GM23338 (cell line): ENCODE data around the gene CD7. TPM values are rescaled to one million over a fixed set of nuclear protein-coding genes. Genes with fewer than 3 reads are reported as not detected.

ENCODE experiments used
- ATAC-seq: fragments of 200-7000 bp; cut with Tn5 transposase; 3 replicates; pipeline ENCODE4 v1.9.1; 2020
- DNase-seq: peaks from one replicate; pipeline ENCODE4 v3.0.0-alpha.2; 2015; ENCODE audit warnings: low spot score
- H2AFZ ChIP-seq: fragments of 200-600 bp; sonication (generic); 2 replicates; pipeline ENCODE4 v1.8.0; 2016; ENCODE audit warnings: antibody characterized with exemption, mild to moderate bottlenecking, moderate library complexity
- H3F3A ChIP-seq: fragments of 200-600 bp; sonication (generic); replicated peaks from 2 replicates; pipeline ENCODE4 v1.8.0; 2017; ENCODE audit warnings: antibody characterized with exemption, mixed run types, low read depth
- H3K27ac ChIP-seq: fragments of 200-600 bp; sonication (generic); 2 replicates; pipeline ENCODE4 v1.6.1; 2016; ENCODE audit warnings: low read depth
- H3K27me3 ChIP-seq: fragments of 200-600 bp; sonication (generic); 2 replicates; pipeline ENCODE4 v1.8.0; 2016; ENCODE audit warnings: mild to moderate bottlenecking, mixed run types, moderate library complexity; ENCODE audit not compliant: insufficient read depth
- H3K36me3 ChIP-seq: fragments of 200-600 bp; sonication (generic); 2 replicates; pipeline ENCODE4 v1.8.0; 2016; ENCODE audit warnings: mild to moderate bottlenecking; ENCODE audit not compliant: insufficient read depth
- H3K4me1 ChIP-seq: fragments of 200-600 bp; sonication (generic); 2 replicates; pipeline ENCODE4 v1.8.0; 2016; ENCODE audit warnings: mild to moderate bottlenecking, moderate library complexity; ENCODE audit not compliant: insufficient read depth
- H3K4me2 ChIP-seq: fragments of 200-600 bp; sonication (generic); 2 replicates; pipeline ENCODE4 v1.7.1; 2017; ENCODE audit warnings: mixed run types
- H3K4me3 ChIP-seq: fragments of 200-600 bp; sonication (generic); 2 replicates; pipeline ENCODE4 v1.6.1; 2016; ENCODE audit warnings: mixed run types
- H3K79me2 ChIP-seq: fragments of 200-600 bp; sonication (generic); replicated peaks from 2 replicates; pipeline ENCODE4 v1.8.0; 2017; ENCODE audit warnings: mild to moderate bottlenecking; ENCODE audit not compliant: insufficient read depth
- H3K9me2 ChIP-seq: fragments of 200-600 bp; sonication (generic); 2 replicates; pipeline ENCODE4 v1.8.0; 2017; ENCODE audit not compliant: insufficient read depth
- H4K20me1 ChIP-seq: fragments of 200-600 bp; sonication (generic); replicated peaks from 2 replicates; pipeline ENCODE4 v1.8.0; 2017; ENCODE audit warnings: mild to moderate bottlenecking; ENCODE audit not compliant: insufficient read depth
- H3K27ac Mint-ChIP-seq: 2 replicates; pipeline ENCODE4 v1.8.0; 2020; ENCODE audit warnings: inconsistent platforms, mild to moderate bottlenecking, moderate library complexity, mixed read lengths
- H3K27me3 Mint-ChIP-seq: 3 replicates; pipeline ENCODE4 v1.8.0; 2022; ENCODE audit warnings: low read depth, mild to moderate bottlenecking, moderate library complexity, mixed read lengths, inconsistent platforms; ENCODE audit not compliant: insufficient read depth, poor library complexity
- H3K36me3 Mint-ChIP-seq: 3 replicates; pipeline ENCODE4 v1.8.0; 2021; ENCODE audit warnings: low read depth, mild to moderate bottlenecking, inconsistent platforms, moderate library complexity, mixed read lengths
- H3K4me1 Mint-ChIP-seq: 3 replicates; pipeline ENCODE4 v1.8.0; 2020; ENCODE audit warnings: mild to moderate bottlenecking, inconsistent platforms, mixed read lengths
- H3K4me3 Mint-ChIP-seq: 3 replicates; pipeline ENCODE4 v1.8.0; 2021; ENCODE audit warnings: moderate library complexity, mild to moderate bottlenecking, inconsistent platforms, mixed read lengths
- H3K9me3 Mint-ChIP-seq: 3 replicates; pipeline ENCODE4 v1.8.0; 2020; ENCODE audit warnings: moderate library complexity, mild to moderate bottlenecking, inconsistent platforms, mixed read lengths
- CREB1 ChIP-seq: fragments of 250-450 bp; sonication (Bioruptor Pico); IDR thresholded peaks from 2 replicates; pipeline ENCODE4 v1.5.0; 2020; ENCODE audit warnings: low read depth, mild to moderate bottlenecking, moderate library complexity
- EZH2 ChIP-seq: fragments of 200-600 bp; sonication (generic); IDR thresholded peaks from one replicate; pipeline ENCODE4 v1.8.0; 2017; ENCODE audit warnings: antibody characterized with exemption, mild to moderate bottlenecking, low read depth; ENCODE audit not compliant: unreplicated experiment
- EZH2phosphoT487 ChIP-seq: fragments of 200-600 bp; sonication (generic); IDR thresholded peaks from one replicate; pipeline ENCODE4 v1.8.1; 2018; ENCODE audit warnings: antibody characterized with exemption; ENCODE audit not compliant: unreplicated experiment
- JUNB ChIP-seq: IDR thresholded peaks from one replicate; pipeline ENCODE4 v1.6.1; 2016; ENCODE audit warnings: antibody characterized with exemption; ENCODE audit not compliant: unreplicated experiment
- NANOG ChIP-seq: IDR thresholded peaks from 2 replicates; pipeline ENCODE4 v1.6.1; 2016; ENCODE audit warnings: antibody characterized with exemption, borderline replicate concordance
- POLR2AphosphoS5 ChIP-seq: IDR thresholded peaks from 2 replicates; pipeline ENCODE4 v1.6.1; 2016; ENCODE audit warnings: antibody characterized with exemption, low read depth
- STAT1 ChIP-seq: IDR thresholded peaks from one replicate; pipeline ENCODE4 v1.6.1; 2016; ENCODE audit warnings: antibody characterized with exemption; ENCODE audit not compliant: unreplicated experiment
- ZNF114 ChIP-seq: fragments of 250-450 bp; sonication (Bioruptor Pico); IDR thresholded peaks from 2 replicates; pipeline ENCODE4 v1.5.0; 2020; ENCODE audit warnings: mild to moderate bottlenecking, moderate library complexity
- ZNF331 ChIP-seq: fragments of 250-450 bp; sonication (Bioruptor Pico); IDR thresholded peaks from 2 replicates; pipeline ENCODE4 v1.5.0; 2020; ENCODE audit warnings: low read depth, mild to moderate bottlenecking, moderate library complexity
- polyA plus RNA-seq: library from polyadenylated mRNA; unstranded; fragments of >200 nt; fragmentation: Nextera tagmentation; extraction: Ambion mirVana; gene quantifications from 2 replicates; pipeline ENCODE4 v1.2.1, GENCODE V29; 2016
- total RNA-seq: library from RNA; depleted of rRNA; stranded (reverse); fragments of >200 nt; shearing (Covaris generic); gene quantifications from 2 replicates; pipeline ENCODE4 v1.2.3, GENCODE V29; 2014
- TF ChIP-seq, protein P1 (sequence below): IDR thresholded peaks from one replicate; pipeline ENCODE4 v1.6.1; 2018; ENCODE audit warnings: antibody characterized with exemption; ENCODE audit not compliant: unreplicated experiment
- TF ChIP-seq, protein P2 (sequence below): IDR thresholded peaks from 2 replicates; pipeline ENCODE4 v1.6.1; 2016; ENCODE audit warnings: antibody characterized with exemption
- TF ChIP-seq, protein P3 (sequence below): fragments of 250-450 bp; sonication (Bioruptor Pico); IDR thresholded peaks from 2 replicates; pipeline ENCODE4 v1.5.0; 2020; ENCODE audit warnings: mild to moderate bottlenecking, moderate library complexity
- TF ChIP-seq, protein P4 (sequence below), 2 experiments: fragments of 200-600 bp in 1 of 2; sonication (generic) in 1 of 2; conservative IDR thresholded peaks; 2 replicates each; pipeline versions ENCODE4 v1.5.1 to v1.6.1; 2016 to 2017; ENCODE audit warnings: antibody characterized with exemption in 2 of 2, low read depth in 2 of 2, mild to moderate bottlenecking in 2 of 2, moderate library complexity in 1 of 2

CD7 gene
- total and polyA plus RNA-seq, 2 experiments from 2014 or later = 0.42 to 0.44 TPM

DNA sequence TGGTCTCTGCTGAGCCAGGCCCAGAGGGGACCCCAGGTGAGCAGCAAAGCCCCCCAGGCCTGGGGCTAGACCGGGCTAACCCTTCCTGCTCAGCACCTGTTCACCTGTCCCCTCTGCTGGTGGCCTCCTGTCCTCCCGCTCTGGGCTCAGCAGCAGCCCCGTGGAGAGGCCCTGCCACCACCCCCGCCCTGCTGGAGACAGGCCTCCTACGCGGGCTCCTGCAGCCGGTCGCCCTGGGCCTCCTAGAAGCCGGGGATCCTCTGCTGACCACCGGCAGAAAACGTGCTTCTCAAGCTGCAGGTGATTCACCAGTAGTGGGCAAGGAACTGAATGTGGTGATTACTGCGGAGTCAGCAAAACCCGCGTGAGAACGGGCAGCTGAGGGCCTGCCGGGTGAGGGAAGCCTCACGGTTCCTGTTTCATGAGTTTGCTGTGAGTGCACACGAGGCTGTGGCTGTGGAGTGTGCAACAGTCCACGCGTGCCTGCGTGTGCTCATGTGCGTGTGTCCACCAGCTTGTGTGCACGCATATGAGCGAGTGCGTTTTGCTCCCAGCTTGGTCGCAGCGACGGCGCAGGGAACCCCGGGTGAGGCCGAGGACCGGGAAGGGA lies 15.4 kb upstream of the CD7 start:
- Mint-ChIP-seq H3K27me3 (peaks cover 61% of the 10 kb centered on the region), H3K27ac (no peak overlapping the region), H3K4me3 (peak overlapping the region; percentile 58), H3K4me1 (peaks cover 22% of the 10 kb centered on the region), H3K9me3 (no peaks in the 10 kb centered on the region), H3K36me3 (no peaks in the 10 kb centered on the region; the same call in 2 of the 3 replicates)
- peaks cover 59% of the 10 kb centered on the region for H3K27me3 ChIP-seq
- H3K79me2 ChIP-seq = no peaks in the 10 kb centered on the region
- ATAC-seq (peak; percentile 6; the same call in 2 of the 3 replicates), DNase-seq (peak; percentile 37)
- H3K4me2 ChIP-seq = peak overlapping the region; percentile 83; the same call in 1 of the 2 replicates
- TF ChIP-seq EZH2phosphoT487 (no peak), NANOG (no peak), CREB1 (no peak), ZNF331 (CRISPR knock-in tag) (no peak), EZH2 (no peak), POLR2AphosphoS5 (no peak), ZNF114 (no peak), JUNB (no peak), STAT1 (no peak)
- TF ChIP-seq, protein P1, sequence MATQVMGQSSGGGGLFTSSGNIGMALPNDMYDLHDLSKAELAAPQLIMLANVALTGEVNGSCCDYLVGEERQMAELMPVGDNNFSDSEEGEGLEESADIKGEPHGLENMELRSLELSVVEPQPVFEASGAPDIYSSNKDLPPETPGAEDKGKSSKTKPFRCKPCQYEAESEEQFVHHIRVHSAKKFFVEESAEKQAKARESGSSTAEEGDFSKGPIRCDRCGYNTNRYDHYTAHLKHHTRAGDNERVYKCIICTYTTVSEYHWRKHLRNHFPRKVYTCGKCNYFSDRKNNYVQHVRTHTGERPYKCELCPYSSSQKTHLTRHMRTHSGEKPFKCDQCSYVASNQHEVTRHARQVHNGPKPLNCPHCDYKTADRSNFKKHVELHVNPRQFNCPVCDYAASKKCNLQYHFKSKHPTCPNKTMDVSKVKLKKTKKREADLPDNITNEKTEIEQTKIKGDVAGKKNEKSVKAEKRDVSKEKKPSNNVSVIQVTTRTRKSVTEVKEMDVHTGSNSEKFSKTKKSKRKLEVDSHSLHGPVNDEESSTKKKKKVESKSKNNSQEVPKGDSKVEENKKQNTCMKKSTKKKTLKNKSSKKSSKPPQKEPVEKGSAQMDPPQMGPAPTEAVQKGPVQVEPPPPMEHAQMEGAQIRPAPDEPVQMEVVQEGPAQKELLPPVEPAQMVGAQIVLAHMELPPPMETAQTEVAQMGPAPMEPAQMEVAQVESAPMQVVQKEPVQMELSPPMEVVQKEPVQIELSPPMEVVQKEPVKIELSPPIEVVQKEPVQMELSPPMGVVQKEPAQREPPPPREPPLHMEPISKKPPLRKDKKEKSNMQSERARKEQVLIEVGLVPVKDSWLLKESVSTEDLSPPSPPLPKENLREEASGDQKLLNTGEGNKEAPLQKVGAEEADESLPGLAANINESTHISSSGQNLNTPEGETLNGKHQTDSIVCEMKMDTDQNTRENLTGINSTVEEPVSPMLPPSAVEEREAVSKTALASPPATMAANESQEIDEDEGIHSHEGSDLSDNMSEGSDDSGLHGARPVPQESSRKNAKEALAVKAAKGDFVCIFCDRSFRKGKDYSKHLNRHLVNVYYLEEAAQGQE = no peak
- TF ChIP-seq, protein P2, sequence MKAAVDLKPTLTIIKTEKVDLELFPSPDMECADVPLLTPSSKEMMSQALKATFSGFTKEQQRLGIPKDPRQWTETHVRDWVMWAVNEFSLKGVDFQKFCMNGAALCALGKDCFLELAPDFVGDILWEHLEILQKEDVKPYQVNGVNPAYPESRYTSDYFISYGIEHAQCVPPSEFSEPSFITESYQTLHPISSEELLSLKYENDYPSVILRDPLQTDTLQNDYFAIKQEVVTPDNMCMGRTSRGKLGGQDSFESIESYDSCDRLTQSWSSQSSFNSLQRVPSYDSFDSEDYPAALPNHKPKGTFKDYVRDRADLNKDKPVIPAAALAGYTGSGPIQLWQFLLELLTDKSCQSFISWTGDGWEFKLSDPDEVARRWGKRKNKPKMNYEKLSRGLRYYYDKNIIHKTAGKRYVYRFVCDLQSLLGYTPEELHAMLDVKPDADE = no peak
- TF ChIP-seq, protein P3, sequence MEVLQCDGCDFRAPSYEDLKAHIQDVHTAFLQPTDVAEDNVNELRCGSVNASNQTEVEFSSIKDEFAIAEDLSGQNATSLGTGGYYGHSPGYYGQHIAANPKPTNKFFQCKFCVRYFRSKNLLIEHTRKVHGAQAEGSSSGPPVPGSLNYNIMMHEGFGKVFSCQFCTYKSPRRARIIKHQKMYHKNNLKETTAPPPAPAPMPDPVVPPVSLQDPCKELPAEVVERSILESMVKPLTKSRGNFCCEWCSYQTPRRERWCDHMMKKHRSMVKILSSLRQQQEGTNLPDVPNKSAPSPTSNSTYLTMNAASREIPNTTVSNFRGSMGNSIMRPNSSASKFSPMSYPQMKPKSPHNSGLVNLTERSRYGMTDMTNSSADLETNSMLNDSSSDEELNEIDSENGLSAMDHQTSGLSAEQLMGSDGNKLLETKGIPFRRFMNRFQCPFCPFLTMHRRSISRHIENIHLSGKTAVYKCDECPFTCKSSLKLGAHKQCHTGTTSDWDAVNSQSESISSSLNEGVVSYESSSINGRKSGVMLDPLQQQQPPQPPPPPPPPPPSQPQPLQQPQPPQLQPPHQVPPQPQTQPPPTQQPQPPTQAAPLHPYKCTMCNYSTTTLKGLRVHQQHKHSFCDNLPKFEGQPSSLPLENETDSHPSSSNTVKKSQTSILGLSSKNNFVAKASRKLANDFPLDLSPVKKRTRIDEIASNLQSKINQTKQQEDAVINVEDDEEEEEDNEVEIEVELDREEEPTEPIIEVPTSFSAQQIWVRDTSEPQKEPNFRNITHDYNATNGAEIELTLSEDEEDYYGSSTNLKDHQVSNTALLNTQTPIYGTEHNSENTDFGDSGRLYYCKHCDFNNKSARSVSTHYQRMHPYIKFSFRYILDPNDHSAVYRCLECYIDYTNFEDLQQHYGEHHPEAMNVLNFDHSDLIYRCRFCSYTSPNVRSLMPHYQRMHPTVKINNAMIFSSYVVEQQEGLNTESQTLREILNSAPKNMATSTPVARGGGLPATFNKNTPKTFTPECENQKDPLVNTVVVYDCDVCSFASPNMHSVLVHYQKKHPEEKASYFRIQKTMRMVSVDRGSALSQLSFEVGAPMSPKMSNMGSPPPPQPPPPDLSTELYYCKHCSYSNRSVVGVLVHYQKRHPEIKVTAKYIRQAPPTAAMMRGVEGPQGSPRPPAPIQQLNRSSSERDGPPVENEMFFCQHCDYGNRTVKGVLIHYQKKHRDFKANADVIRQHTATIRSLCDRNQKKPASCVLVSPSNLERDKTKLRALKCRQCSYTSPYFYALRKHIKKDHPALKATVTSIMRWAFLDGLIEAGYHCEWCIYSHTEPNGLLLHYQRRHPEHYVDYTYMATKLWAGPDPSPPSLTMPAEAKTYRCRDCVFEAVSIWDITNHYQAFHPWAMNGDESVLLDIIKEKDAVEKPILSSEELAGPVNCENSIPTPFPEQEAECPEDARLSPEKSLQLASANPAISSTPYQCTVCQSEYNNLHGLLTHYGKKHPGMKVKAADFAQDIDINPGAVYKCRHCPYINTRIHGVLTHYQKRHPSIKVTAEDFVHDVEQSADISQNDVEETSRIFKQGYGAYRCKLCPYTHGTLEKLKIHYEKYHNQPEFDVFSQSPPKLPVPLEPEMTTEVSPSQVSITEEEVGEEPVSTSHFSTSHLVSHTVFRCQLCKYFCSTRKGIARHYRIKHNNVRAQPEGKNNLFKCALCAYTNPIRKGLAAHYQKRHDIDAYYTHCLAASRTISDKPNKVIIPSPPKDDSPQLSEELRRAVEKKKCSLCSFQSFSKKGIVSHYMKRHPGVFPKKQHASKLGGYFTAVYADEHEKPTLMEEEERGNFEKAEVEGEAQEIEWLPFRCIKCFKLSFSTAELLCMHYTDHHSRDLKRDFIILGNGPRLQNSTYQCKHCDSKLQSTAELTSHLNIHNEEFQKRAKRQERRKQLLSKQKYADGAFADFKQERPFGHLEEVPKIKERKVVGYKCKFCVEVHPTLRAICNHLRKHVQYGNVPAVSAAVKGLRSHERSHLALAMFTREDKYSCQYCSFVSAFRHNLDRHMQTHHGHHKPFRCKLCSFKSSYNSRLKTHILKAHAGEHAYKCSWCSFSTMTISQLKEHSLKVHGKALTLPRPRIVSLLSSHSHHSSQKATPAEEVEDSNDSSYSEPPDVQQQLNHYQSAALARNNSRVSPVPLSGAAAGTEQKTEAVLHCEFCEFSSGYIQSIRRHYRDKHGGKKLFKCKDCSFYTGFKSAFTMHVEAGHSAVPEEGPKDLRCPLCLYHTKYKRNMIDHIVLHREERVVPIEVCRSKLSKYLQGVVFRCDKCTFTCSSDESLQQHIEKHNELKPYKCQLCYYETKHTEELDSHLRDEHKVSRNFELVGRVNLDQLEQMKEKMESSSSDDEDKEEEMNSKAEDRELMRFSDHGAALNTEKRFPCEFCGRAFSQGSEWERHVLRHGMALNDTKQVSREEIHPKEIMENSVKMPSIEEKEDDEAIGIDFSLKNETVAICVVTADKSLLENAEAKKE (CRISPR knock-in tag) = no peak
- TF ChIP-seq, protein P4, sequence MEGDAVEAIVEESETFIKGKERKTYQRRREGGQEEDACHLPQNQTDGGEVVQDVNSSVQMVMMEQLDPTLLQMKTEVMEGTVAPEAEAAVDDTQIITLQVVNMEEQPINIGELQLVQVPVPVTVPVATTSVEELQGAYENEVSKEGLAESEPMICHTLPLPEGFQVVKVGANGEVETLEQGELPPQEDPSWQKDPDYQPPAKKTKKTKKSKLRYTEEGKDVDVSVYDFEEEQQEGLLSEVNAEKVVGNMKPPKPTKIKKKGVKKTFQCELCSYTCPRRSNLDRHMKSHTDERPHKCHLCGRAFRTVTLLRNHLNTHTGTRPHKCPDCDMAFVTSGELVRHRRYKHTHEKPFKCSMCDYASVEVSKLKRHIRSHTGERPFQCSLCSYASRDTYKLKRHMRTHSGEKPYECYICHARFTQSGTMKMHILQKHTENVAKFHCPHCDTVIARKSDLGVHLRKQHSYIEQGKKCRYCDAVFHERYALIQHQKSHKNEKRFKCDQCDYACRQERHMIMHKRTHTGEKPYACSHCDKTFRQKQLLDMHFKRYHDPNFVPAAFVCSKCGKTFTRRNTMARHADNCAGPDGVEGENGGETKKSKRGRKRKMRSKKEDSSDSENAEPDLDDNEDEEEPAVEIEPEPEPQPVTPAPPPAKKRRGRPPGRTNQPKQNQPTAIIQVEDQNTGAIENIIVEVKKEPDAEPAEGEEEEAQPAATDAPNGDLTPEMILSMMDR (conservative IDR thresholded peaks at IDR 0.05; ENCODE audit: low read depth in 2 of 2) = no peak
- H4K20me1 ChIP-seq = 0 out of 2 replicates have a peak, but pooled peaks cover 5% of the 10 kb centered on the region
- peak overlapping the region; percentile 60 for H3K4me3 ChIP-seq
- no peaks in the 10 kb centered on the region for H3K36me3 ChIP-seq
- no peak overlapping the region for H2AFZ ChIP-seq
- no peaks in the 10 kb centered on the region for H3F3A ChIP-seq
- peaks cover 7% of the 10 kb centered on the region for H3K4me1 ChIP-seq
- no peaks in the 10 kb centered on the region for H3K9me2 ChIP-seq
- no peak overlapping the region for H3K27ac ChIP-seq
